Upper lobe of left lung (tissue), 4 donors: ENCODE data around the gene GLIPR2.
"Not testable (repeated sequence)": the region's sequence is repeated elsewhere in the genome, so short reads cannot be mapped to it uniquely, and the experiment has no call there.

Experiments
- POLR2A ChIP-seq, 4 donors: fragments of 450-650 bp; IDR thresholded peaks; one replicate each; pipeline ENCODE4 v1.5.1; 2016 to 2017; ENCODE audit warnings: antibody characterized with exemption in 4 of 4, mild to moderate bottlenecking in 2 of 4
- TF ChIP-seq, protein P1 (sequence below), 6 experiments: fragments of 450-650 bp in 4 of 6; fragments of 200-600 bp in 2 of 6; sonication (generic) in 2 of 6; IDR thresholded peaks; one replicate each; pipeline ENCODE4 v1.5.1; 2016 to 2019; ENCODE audit warnings: antibody characterized with exemption in 6 of 6

DNA sequence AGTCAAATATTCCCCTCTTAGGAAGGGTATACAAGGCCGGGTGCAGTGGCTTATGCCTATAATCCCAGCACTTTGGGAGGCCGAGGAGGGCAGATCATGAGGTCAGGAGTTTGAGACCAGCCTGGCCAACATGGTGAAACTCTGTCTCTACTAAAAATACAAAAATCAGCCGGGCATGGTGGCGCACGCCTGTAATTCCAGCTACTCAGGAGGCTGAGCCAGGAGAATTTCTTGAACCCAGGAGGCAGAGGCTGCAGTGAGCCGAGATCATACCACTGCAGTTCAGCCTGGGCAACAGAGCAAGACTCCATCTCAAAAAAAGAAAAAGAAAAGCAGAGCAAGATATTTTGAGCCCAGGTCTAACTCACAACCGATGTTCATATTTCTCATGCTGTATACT lies 4.9 kb upstream of the GLIPR2 start:
- TF ChIP-seq, protein P1, sequence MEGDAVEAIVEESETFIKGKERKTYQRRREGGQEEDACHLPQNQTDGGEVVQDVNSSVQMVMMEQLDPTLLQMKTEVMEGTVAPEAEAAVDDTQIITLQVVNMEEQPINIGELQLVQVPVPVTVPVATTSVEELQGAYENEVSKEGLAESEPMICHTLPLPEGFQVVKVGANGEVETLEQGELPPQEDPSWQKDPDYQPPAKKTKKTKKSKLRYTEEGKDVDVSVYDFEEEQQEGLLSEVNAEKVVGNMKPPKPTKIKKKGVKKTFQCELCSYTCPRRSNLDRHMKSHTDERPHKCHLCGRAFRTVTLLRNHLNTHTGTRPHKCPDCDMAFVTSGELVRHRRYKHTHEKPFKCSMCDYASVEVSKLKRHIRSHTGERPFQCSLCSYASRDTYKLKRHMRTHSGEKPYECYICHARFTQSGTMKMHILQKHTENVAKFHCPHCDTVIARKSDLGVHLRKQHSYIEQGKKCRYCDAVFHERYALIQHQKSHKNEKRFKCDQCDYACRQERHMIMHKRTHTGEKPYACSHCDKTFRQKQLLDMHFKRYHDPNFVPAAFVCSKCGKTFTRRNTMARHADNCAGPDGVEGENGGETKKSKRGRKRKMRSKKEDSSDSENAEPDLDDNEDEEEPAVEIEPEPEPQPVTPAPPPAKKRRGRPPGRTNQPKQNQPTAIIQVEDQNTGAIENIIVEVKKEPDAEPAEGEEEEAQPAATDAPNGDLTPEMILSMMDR (IDR thresholded peaks at IDR 0.05): not testable (repeated sequence)
- TF ChIP-seq POLR2A (IDR thresholded peaks at IDR 0.05): not testable (repeated sequence)
